K562 (cell line): ENCODE measurements around the gene CLHC1. TPM values are rescaled to one million over a fixed set of nuclear protein-coding genes. Genes with fewer than 3 reads are reported as not detected.

ENCODE experiments used
- ASH1L ChIP-seq: fragments of 450-650 bp; IDR thresholded peaks from 2 replicates; pipeline ENCODE4 v1.6.1; 2018; ENCODE audit warnings: borderline replicate concordance, mild to moderate bottlenecking, low read depth; ENCODE audit not compliant: partially characterized antibody
- COPS2 ChIP-seq: fragments of 450-650 bp; conservative IDR thresholded peaks from 2 replicates; pipeline ENCODE4 v1.6.1; 2016; ENCODE audit warnings: mild to moderate bottlenecking, moderate library complexity
- MTF1 ChIP-seq: fragments of 250-450 bp; sonication (Bioruptor Pico); IDR thresholded peaks from 2 replicates; pipeline ENCODE4 v1.9.0; 2021; ENCODE audit warnings: moderate library complexity, mild to moderate bottlenecking, inconsistent platforms, borderline replicate concordance
- NR2C1 ChIP-seq, 2 experiments: fragments of 450-650 bp; IDR thresholded peaks; 2 replicates each; pipeline ENCODE4 v1.6.1; 2017; ENCODE audit warnings: mild to moderate bottlenecking in 2 of 2, antibody characterized with exemption in 1 of 2, inconsistent platforms in 1 of 2, missing compliant biosample characterization in 1 of 2, missing genetic modification characterization in 1 of 2
- POLR2G ChIP-seq: fragments of 200-400 bp; formaldehyde crosslinking; IDR thresholded peaks from 2 replicates; pipeline ENCODE4 v1.6.1; 2017; ENCODE audit warnings: low read depth, mild to moderate bottlenecking, antibody characterized with exemption, low read length, moderate library complexity
- POU5F1 ChIP-seq: fragments of 150-350 bp; IDR thresholded peaks from 2 replicates; pipeline ENCODE4 v1.6.1; 2014; ENCODE audit warnings: borderline replicate concordance, low read length, low read depth, mild to moderate bottlenecking; ENCODE audit not compliant: partially characterized antibody
- SREBF1 ChIP-seq: fragments of 150-350 bp; IDR thresholded peaks from 2 replicates; pipeline ENCODE4 v1.6.1; 2014; ENCODE audit warnings: antibody characterized with exemption, low read depth, low read length, borderline replicate concordance
- TEAD1 ChIP-seq, 2 experiments: fragments of 450-650 bp in 1 of 2; sonication (generic) in 1 of 2; formaldehyde crosslinking; IDR thresholded peaks; 2 replicates each; pipeline versions ENCODE4 v1.4.0 to v1.8.0; 2020 to 2022; ENCODE audit warnings: mild to moderate bottlenecking in 2 of 2, missing genetic modification reagents in 1 of 2
- U2AF2 ChIP-seq: fragments of 200-400 bp; formaldehyde crosslinking; optimal IDR thresholded peaks from 2 replicates; pipeline ENCODE3; 2017; ENCODE audit warnings: low read depth, mild to moderate bottlenecking, low read length
- ZBTB7A ChIP-seq: IDR thresholded peaks from 2 replicates; pipeline ENCODE4 v1.6.1; 2011; ENCODE audit warnings: low read depth, mild to moderate bottlenecking, low read length, moderate library complexity, borderline replicate concordance; ENCODE audit not compliant: control insufficient read depth
- ZFX ChIP-seq: sonication (generic); formaldehyde crosslinking; IDR thresholded peaks from 2 replicates; pipeline ENCODE4 v1.8.0; 2022; ENCODE audit warnings: mild to moderate bottlenecking, missing genetic modification reagents, moderate library complexity
- ZNF140 ChIP-seq: fragments of 250-450 bp; sonication (Bioruptor Pico); IDR thresholded peaks from 2 replicates; pipeline ENCODE4 v1.8.0; 2021; ENCODE audit warnings: moderate library complexity, mild to moderate bottlenecking, inconsistent platforms
- ZNF217 ChIP-seq: sonication (generic); formaldehyde crosslinking; IDR thresholded peaks from 2 replicates; pipeline ENCODE4 v1.8.0; 2022; ENCODE audit warnings: mild to moderate bottlenecking, missing genetic modification reagents
- polyA plus RNA-seq, 8 experiments: library from polyadenylated mRNA; depleted of rRNA in 4 of 8; stranded (reverse) in 5 of 8; unstranded in 3 of 8; fragments of >200 nt; fragmentation: Nextera tagmentation in 2 of 8; fragmentation: Illumina TruSeq in 1 of 8; extraction: Ambion mirVana in 2 of 8; extraction: Trizol in 1 of 8; gene quantifications; 2 replicates each; pipeline versions ENCODE4 v1.2.1 to v1.2.3, GENCODE V29; 2011 to 2014; ENCODE audit warnings: inconsistent platforms in 1 of 8, missing spikeins in 1 of 8
- total RNA-seq, 7 experiments: library from RNA; depleted of rRNA in 6 of 7; stranded (reverse); fragments of >200 nt in 6 of 7; fragmentation: Illumina TruSeq in 2 of 7; extraction: Trizol in 2 of 7; gene quantifications; 2 replicates each; pipeline versions ENCODE4 v1.2.1 to v1.2.3, GENCODE V29; 2011 to 2021; ENCODE audit warnings: low replicate concordance in 1 of 7
- TF ChIP-seq, protein P1 (sequence below): fragments of 250-450 bp; sonication (Bioruptor Pico); IDR thresholded peaks from 2 replicates; pipeline ENCODE4 v1.8.0; 2021; ENCODE audit warnings: borderline replicate concordance, mild to moderate bottlenecking, moderate library complexity; ENCODE audit not compliant: poor library complexity, severe bottlenecking
- TF ChIP-seq, protein P2 (sequence below): fragments of 200-800 bp; sonication (Bioruptor generic); IDR thresholded peaks from 2 replicates; pipeline ENCODE4 v1.6.1; 2017; ENCODE audit warnings: missing genetic modification characterization, missing compliant biosample characterization

CLHC1 gene
- total and polyA plus RNA-seq, 9 of the 15 experiments (the other 6 are each of a cell fraction or from before 2014, with no cell fraction given) = 3.7 to 14.3 (median 8.6) TPM

DNA sequence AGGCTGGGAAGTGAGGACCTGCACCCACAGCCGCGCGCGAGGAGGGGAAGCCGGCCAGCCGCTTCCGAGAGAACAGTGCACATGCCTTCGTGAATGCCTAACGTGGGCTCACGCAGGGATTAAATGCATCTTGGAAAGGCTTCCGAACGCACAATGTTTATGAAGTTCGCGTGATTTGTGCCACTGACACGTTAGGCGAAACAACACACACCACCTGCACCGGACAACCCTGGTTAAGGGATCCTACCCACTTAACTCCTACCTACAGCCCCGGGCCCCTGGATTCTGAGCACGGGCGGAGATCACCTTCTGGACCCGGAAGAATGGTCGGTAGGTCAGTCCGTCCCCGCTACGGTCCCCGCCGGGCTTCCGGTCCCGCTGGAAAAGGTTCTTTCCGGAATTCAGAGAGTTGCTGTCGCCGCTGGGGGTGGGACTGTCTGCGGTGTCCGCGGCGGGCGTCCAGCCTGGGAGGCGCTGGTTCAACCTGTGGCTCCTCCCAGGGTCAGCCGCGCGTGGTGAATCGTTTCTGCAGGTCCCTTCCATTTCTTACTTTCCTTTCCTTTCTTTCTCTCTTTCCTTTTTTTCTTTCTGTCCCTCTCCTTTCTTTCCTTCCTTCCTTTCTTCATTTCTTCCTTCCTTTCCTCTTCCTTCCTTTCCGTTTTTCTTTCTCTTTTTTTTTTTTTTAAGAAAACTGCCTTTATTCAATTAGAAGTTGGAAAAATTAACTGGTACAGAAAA, 37.0 kb upstream of the CLHC1 start, which contains the start of gene MTIF2 (continued):
- no peak for TF ChIP-seq U2AF2
- no peak for TF ChIP-seq ZNF217 (CRISPR knock-in tag)
- TF ChIP-seq MTF1 (CRISPR knock-in tag) = no peak
- TF ChIP-seq POLR2G = peak; percentile 90
- peak; percentile 71 for TF ChIP-seq POU5F1
- TF ChIP-seq COPS2 = no peak
- peak; percentile 34; the same call in 1 of the 2 replicates for TF ChIP-seq SREBF1
- TF ChIP-seq, protein P1, sequence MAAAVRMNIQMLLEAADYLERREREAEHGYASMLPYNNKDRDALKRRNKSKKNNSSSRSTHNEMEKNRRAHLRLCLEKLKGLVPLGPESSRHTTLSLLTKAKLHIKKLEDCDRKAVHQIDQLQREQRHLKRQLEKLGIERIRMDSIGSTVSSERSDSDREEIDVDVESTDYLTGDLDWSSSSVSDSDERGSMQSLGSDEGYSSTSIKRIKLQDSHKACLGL = no peak
- no peak for TF ChIP-seq ZNF140 (CRISPR knock-in tag)
- TF ChIP-seq ASH1L = peak; percentile 45
- TF ChIP-seq ZFX = peak; percentile 86
- peak; percentile 68 to 95; a peak in 3 of 4 replicates for TF ChIP-seq TEAD1 (CRISPR knock-in tag; IDR thresholded peaks at IDR 0.05)
- TF ChIP-seq, protein P2, sequence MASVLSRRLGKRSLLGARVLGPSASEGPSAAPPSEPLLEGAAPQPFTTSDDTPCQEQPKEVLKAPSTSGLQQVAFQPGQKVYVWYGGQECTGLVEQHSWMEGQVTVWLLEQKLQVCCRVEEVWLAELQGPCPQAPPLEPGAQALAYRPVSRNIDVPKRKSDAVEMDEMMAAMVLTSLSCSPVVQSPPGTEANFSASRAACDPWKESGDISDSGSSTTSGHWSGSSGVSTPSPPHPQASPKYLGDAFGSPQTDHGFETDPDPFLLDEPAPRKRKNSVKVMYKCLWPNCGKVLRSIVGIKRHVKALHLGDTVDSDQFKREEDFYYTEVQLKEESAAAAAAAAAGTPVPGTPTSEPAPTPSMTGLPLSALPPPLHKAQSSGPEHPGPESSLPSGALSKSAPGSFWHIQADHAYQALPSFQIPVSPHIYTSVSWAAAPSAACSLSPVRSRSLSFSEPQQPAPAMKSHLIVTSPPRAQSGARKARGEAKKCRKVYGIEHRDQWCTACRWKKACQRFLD = peak; percentile 80
- TF ChIP-seq NR2C1 (IDR thresholded peaks at IDR 0.05) = peak; percentile 88
- peak; percentile 94 for TF ChIP-seq NR2C1 (tag; IDR thresholded peaks at IDR 0.05)
- peak; percentile 36; the same call in 1 of the 2 replicates for TF ChIP-seq ZBTB7A
